Measurements from ENCODE around the gene KRTAP10-1. TPM values are rescaled to one million over a fixed set of nuclear protein-coding genes. Genes with fewer than 3 reads are reported as not detected.
A peak's percentile ranks its signal among the peaks of the same experiment; 100 is the strongest.

KRTAP10-1 gene, protein sequence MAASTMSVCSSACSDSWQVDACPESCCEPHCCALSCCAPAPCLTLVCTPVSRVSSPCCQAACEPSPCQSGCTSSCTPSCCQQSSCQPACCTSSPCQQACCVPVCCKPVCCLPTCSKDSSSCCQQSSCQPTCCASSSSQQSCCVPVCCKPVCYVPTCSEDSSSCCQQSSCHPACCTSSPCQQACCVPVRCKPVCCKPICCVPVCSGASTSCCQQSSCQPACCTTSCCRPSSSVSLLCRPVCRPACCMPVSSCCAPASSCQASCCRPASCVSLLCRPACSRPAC
- not detected for total RNA-seq

DNA sequence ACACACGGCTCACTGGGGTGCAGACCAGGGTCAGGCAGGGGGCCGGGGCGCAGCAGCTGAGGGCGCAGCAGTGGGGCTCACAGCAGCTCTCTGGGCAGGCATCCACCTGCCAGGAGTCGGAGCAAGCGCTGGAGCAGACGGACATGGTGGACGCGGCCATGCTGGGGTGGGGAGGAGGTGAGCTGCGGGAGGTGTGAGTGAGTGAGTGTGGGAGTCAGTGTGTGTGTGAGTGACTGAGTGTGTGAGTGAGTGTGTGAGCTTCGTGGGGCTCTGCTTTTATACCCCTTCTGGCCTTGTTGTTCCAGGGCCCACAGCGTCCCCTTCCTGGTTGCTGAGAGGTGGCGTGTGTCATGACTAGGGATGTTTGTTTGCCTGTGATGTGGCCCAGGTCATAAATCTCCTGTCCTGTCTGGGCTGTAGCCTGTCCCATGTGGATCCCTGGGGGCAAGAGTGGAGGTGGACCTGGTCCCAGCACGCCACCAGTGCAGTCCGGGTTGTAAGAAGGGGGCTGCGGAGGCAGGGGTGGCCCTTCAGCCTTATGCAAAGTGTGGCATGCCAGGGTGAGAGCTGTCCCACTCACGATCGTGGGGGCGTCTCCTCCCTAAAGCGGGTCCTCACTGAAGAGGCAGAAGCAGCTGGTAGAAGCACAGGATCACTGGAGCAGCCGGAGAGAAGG lies at the start of gene KRTAP10-1:
Gene KRTAP10-1, minus strand, starts transcription at position 205 of the 676 bp plus-strand sequence. Its CDS starts 45 bp downstream, at position 160.
- DNase-seq (ENCODE audit: extremely low spot score), result peak; percentile 31
- peaks cover 0 to 19% (median 0%) of the 10 kb centered on the region in 4 donors for H3K27me3 ChIP-seq
- H3K27ac ChIP-seq (replicated peaks in 1 of 4), result no peak within 1 kb of the TSS
- TF ChIP-seq POLR2A (IDR thresholded peaks at IDR 0.05; ENCODE audit: low read depth) (no peak), POLR2AphosphoS5 (IDR thresholded peaks at IDR 0.05) (no peak), EP300 (IDR thresholded peaks at IDR 0.05) (no peak)
- TF ChIP-seq, protein P1, sequence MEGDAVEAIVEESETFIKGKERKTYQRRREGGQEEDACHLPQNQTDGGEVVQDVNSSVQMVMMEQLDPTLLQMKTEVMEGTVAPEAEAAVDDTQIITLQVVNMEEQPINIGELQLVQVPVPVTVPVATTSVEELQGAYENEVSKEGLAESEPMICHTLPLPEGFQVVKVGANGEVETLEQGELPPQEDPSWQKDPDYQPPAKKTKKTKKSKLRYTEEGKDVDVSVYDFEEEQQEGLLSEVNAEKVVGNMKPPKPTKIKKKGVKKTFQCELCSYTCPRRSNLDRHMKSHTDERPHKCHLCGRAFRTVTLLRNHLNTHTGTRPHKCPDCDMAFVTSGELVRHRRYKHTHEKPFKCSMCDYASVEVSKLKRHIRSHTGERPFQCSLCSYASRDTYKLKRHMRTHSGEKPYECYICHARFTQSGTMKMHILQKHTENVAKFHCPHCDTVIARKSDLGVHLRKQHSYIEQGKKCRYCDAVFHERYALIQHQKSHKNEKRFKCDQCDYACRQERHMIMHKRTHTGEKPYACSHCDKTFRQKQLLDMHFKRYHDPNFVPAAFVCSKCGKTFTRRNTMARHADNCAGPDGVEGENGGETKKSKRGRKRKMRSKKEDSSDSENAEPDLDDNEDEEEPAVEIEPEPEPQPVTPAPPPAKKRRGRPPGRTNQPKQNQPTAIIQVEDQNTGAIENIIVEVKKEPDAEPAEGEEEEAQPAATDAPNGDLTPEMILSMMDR (IDR thresholded peaks at IDR 0.05), result no peak
- H3K36me3 ChIP-seq, result no peaks in the 10 kb centered on the region
- no peak within 1 kb of the TSS for H3K4me3 ChIP-seq
- H3K9me3 ChIP-seq, result peaks cover 0 to 18% (median 4%) of the 10 kb centered on the region in 4 donors
- 67% methylated on average over 14 of the region's 21 CpGs for WGBS
- intact Hi-C loops (cut with DNase I), result no loop called here
- H3K4me1 ChIP-seq, result no peaks in the 10 kb centered on the region

DNA sequence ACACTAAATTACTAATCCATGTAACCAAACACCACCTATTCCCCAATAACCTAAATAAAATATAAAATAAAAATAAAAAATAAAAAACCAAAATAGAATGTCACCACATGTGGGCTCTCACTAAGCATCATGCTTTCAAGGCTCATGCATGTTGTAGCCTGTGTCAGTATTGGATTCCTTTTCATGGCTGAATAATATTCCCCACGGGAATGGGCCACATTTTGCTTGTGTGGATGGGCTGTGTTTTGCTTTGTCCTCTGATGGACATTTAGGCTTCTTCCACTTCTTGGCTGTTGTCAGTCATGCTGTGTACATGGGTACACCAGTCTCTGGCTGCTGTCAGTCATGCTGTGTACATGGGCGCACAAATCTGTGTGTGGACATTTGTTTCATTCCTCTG lies 49.1 kb upstream of the KRTAP10-1 start:
- intact Hi-C loops (cut with DNase I), result no loop called here
- H3K27ac ChIP-seq (replicated peaks in 1 of 4), result no peak overlapping the region
- DNase-seq (ENCODE audit: extremely low spot score), result peak; percentile 45
- H3K4me3 ChIP-seq, result no peak overlapping the region
- 96% methylated on average over 2 of the region's 2 CpGs for WGBS
- H3K27me3 ChIP-seq, result peaks cover 0 to 64% (median 0%) of the 10 kb centered on the region in 4 donors
- H3K9me3 ChIP-seq, result no peaks in the 10 kb centered on the region
- H3K4me1 ChIP-seq, result peaks cover 0 to 5% (median 2%) of the 10 kb centered on the region in 4 donors
- TF ChIP-seq, protein P1 (IDR thresholded peaks at IDR 0.05), result no peak
- TF ChIP-seq POLR2A (IDR thresholded peaks at IDR 0.05; ENCODE audit: low read depth) (no peak), EP300 (IDR thresholded peaks at IDR 0.05) (no peak), POLR2AphosphoS5 (IDR thresholded peaks at IDR 0.05) (no peak)
- no peaks in the 10 kb centered on the region for H3K36me3 ChIP-seq

DNA sequence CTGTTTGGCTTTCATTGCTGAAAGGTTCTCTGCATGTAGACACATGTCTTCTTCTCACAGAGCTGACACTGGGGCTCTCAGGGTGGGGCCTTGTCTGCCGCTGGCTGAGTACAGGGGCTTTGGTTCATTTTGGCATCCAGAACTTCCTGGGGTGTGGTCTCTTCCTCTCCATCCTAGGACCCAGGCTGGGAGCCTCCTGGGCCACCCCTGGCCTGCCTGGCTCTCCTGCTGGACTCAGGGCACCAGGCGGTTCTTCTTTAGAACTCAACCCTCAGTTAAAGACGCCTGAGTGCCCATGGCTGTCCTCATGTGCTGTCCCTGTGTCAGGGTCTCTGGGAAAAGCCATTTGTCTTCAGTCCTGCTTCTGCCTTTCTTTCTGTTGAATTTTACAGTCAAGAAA lies 45.9 kb upstream of the KRTAP10-1 start:
- intact Hi-C loops (cut with DNase I), result no loop called here
- peaks cover 0 to 14% (median 4%) of the 10 kb centered on the region in 4 donors for H3K9me3 ChIP-seq
- 89% methylated on average over 3 of the region's 3 CpGs for WGBS
- peaks cover 0 to 44% (median 0%) of the 10 kb centered on the region in 4 donors for H3K27me3 ChIP-seq
- H3K4me1 ChIP-seq, result peaks cover 0 to 16% (median 5%) of the 10 kb centered on the region in 4 donors
- TF ChIP-seq POLR2AphosphoS5 (IDR thresholded peaks at IDR 0.05), result no peak
- no peak for TF ChIP-seq EP300 (IDR thresholded peaks at IDR 0.05)
- TF ChIP-seq, protein P1 (IDR thresholded peaks at IDR 0.05), result no peak
- TF ChIP-seq POLR2A (IDR thresholded peaks at IDR 0.05; ENCODE audit: low read depth), result no peak
- H3K4me3 ChIP-seq, result no peak overlapping the region
- no peaks in the 10 kb centered on the region for H3K36me3 ChIP-seq
- H3K27ac ChIP-seq (replicated peaks in 1 of 4), result no peak overlapping the region
- DNase-seq (ENCODE audit: extremely low spot score), result peak; percentile 47

DNA sequence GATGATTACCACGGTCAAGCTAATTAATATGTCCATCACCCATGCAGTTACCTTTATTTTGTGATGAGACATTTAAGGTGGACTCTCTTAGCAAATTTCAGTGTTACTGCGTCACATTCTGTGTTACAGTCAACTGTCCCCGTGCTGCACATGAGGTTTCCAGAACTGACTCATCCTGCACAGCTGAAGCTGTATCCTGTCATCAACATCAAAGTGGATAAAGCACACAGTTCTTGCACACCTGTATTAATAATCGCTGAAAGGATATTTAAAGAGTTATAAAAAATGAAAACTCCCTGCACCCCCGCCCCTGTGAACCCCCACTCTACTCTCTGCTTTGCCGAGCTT lies 43.8 kb upstream of the KRTAP10-1 start:
- no peak overlapping the region for H3K27ac ChIP-seq (replicated peaks in 1 of 4)
- H3K4me1 ChIP-seq, result peaks cover 0 to 16% (median 5%) of the 10 kb centered on the region in 4 donors
- DNase-seq (ENCODE audit: extremely low spot score), result no peak
- no peak overlapping the region for H3K4me3 ChIP-seq
- peaks cover 0 to 22% (median 4%) of the 10 kb centered on the region in 4 donors for H3K9me3 ChIP-seq
- intact Hi-C loops (cut with DNase I), result no loop called here
- no peaks in the 10 kb centered on the region for H3K36me3 ChIP-seq
- WGBS, result 67% methylated on average over 6 of the region's 6 CpGs
- H3K27me3 ChIP-seq, result peaks cover 0 to 38% (median 0%) of the 10 kb centered on the region in 4 donors
- TF ChIP-seq POLR2A (IDR thresholded peaks at IDR 0.05; ENCODE audit: low read depth) (no peak), EP300 (IDR thresholded peaks at IDR 0.05) (no peak), POLR2AphosphoS5 (IDR thresholded peaks at IDR 0.05) (no peak)
- TF ChIP-seq, protein P1 (IDR thresholded peaks at IDR 0.05), result no peak
